ELR (cell line): ENCODE results near the gene NUP214.

Experiments used
- DNase-seq: peaks from one replicate; pipeline ENCODE4 v3.0.0-alpha.2; 2015; ENCODE audit warnings: low read depth

The NUP214 gene

GRCh38 chr9:131277287-131277909 is 152.0 kb downstream of the NUP214 start:
- no peak for DNase-seq

DNA sequence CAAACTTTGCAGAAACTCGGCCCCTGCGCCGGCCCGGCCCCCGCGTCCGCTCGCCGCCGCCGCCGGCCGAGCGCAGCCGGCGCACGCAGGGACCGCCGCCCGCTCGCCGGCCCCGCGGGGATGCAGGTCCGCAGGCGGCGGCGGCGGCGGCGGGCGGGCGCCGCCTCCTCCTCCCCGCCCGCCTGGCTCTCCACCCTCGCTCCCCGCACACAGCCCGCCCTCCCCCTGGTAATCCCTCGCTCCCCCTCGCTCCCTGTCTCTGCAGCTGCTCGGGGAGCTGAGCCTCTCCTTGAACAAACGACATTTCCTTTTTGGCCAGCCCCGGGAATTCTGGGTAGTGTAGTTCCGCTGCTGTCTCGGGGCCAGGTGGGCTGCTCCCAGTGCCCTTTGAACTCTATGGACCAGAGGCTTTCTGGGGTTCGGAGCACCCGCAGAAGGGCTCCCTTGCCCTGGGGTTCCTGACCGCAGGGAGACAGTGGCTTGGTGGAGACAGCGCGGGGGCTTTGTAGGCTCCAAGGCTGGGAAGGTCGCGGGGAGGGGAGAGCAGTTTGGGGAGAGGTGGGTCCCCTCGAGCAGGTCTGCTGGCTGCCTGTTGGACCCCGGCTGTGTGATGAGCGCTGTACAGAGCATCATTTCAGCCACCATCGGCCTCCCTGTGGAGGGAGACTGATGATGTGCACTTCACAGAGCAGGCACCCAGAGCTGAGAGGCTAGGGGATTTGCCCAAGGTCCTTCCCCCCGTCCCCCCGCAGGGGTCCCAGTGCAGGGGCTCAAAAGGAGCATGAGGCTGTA is 152.7 kb downstream of the NUP214 start:
- DNase-seq: peak; percentile 78

- no peak for DNase-seq
These were observed 153.3 kb downstream of the NUP214 start for GRCh38 chr9:131278702-131279111.

DNA sequence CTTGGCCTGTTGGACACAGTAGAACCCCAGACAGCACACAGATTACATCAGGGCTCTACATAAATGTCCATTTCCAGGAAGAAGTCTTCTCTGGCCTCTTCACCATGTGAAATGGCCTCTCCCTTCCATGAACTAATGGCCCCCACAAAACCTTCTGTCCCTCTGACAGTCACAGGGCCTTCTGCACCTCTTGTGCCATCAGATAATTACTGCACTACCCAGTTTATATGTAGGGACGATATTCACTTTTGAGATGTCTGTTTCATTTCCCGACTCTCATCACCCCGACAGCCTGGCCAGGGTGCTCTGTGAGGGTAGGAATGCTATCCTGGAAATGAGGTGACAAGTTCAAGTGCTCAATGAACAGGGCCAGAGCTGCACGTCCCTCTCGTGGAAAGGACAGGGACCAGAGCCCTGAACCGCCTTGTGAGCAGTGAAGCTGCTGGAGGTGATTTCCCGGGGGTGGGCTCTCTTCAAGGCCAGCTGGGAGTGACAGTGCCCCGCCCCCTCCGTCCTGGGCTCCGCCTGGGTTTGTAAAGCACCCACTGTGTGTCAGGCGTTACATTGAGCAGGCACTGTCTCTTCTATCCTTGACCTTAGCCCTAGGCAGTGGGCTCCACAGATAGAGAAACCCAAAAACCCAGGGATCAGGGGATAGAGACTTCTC is 153.9 kb downstream of the NUP214 start:
- DNase-seq: no peak

DNA sequence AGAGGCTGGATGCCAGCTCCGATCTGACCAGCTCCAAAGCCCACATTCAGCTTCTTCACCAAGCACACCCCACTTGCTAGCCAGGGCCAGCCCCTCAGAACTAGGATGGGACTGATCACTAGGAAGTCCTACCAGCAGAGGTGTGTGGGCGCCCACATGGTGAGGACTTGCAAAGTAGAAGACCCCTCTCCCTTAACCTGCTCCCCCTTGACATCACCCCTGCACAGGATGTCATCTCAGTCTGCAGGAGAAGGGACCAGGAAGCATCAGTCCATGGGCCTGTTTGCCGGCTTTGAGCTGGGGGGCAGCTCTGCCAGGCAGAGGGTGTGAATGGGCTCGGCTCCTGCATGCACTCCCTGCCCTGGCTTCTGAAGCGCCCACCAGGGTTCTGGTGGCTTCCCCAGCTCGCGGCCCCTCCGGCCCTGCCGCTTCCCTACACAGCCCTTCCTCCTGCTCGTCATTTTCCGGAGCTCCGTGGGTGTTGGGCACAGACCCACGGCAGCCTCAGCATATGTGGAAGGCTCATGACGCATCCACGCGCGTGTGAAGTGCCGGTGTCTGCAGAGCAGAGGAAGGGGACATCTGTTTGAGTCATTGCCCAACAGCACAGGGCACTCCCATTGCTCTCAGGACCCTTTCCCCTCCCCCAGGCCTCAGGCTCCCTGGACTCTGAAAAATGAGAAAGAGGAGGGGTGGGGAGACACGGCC is 154.6 kb downstream of the NUP214 start:
- no peak for DNase-seq

DNA sequence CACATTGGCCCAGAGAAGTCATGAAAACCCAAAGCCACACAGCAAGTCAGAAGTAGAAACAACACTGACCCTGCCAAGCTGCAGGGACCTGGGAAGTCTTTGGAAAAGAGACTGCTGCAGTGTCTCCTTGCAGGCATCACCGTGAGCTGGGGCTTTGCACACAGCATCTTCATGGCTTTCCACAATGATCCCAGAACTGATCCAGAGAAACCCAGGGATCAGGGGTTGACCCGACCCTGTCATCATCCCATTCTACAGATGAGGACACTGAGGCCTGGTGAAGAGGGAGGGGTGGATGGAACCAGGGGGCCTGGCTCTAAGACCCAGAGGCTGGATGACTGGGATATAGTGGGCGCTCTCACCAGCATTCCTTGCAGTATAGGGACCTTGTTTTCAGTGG is 155.3 kb downstream of the NUP214 start:
- DNase-seq: no peak

GRCh38 chr9:131281119-131281965 is 156.0 kb downstream of the NUP214 start:
- no peak for DNase-seq

- no peak for DNase-seq
These were observed 156.8 kb downstream of the NUP214 start for GRCh38 chr9:131282175-131282574.

GRCh38 chr9:131282688-131283422 is 157.5 kb downstream of the NUP214 start:
- no peak for DNase-seq
